NB4 (cell line): ENCODE measurements around the gene WDR49.

ENCODE experiments used
- CTCF ChIP-seq: IDR thresholded peaks from one replicate; pipeline ENCODE4 v1.5.1; 2012; ENCODE audit warnings: low read depth, low read length
- POLR2A ChIP-seq: IDR thresholded peaks from 2 replicates; pipeline ENCODE4 v1.6.1; 2011; ENCODE audit warnings: mild to moderate bottlenecking; ENCODE audit not compliant: insufficient read length; ENCODE audit errors: extremely low read depth
- TF ChIP-seq, protein P1 (sequence below): IDR thresholded peaks from 2 replicates; pipeline ENCODE4 v1.6.1; 2011; ENCODE audit warnings: low read depth, low read length

- TF ChIP-seq CTCF (no peak), POLR2A (no peak)
- TF ChIP-seq, protein P1, sequence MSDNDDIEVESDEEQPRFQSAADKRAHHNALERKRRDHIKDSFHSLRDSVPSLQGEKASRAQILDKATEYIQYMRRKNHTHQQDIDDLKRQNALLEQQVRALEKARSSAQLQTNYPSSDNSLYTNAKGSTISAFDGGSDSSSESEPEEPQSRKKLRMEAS, result no peak
Measured at GRCh38 chr3:167456157-167456799, 197.5 kb downstream of the WDR49 start.
